Neural cell (in vitro differentiated cells): ENCODE data around the gene SPIB.

ENCODE experiments used
- CTCF ChIP-seq: fragments of 450-650 bp; IDR thresholded peaks from 2 replicates; pipeline ENCODE4 v1.5.1; 2014; ENCODE audit warnings: antibody characterized with exemption, mild to moderate bottlenecking, moderate library complexity; ENCODE audit not compliant: poor library complexity, severe bottlenecking
- EP300 ChIP-seq: fragments of 450-650 bp; conservative IDR thresholded peaks from 2 replicates; pipeline ENCODE4 v1.6.1; 2014; ENCODE audit warnings: antibody characterized with exemption, mild to moderate bottlenecking, moderate library complexity; ENCODE audit not compliant: poor library complexity, severe bottlenecking
- EZH2 ChIP-seq: fragments of 200-600, 300-800 bp; shearing (Covaris generic), sonication (generic); IDR thresholded peaks from 2 replicates; pipeline ENCODE4 v1.6.1; 2014; ENCODE audit warnings: antibody characterized with exemption, low read length, borderline replicate concordance, mild to moderate bottlenecking; ENCODE audit not compliant: insufficient read depth, poor library complexity, severe bottlenecking
- POLR2AphosphoS5 ChIP-seq: IDR thresholded peaks from 2 replicates; pipeline ENCODE4 v1.6.1; 2012
- RAD21 ChIP-seq: fragments of 450-650 bp; conservative IDR thresholded peaks from 2 replicates; pipeline ENCODE4 v1.6.1; 2014; ENCODE audit warnings: antibody characterized with exemption, mild to moderate bottlenecking, moderate library complexity
- REST ChIP-seq: IDR thresholded peaks from 2 replicates; pipeline ENCODE4 v1.6.1; 2012; ENCODE audit warnings: borderline replicate concordance
- SMC3 ChIP-seq: fragments of 450-650 bp; conservative IDR thresholded peaks from 2 replicates; pipeline ENCODE4 v1.6.1; 2014; ENCODE audit warnings: antibody characterized with exemption, mild to moderate bottlenecking, moderate library complexity; ENCODE audit not compliant: poor library complexity

- TF ChIP-seq REST (no peak), EZH2 (no peak), SMC3 (no peak), POLR2AphosphoS5 (no peak), CTCF (no peak), EP300 (no peak), RAD21 (no peak)
Observed at GRCh38 chr19:50444059-50444458, 25.3 kb downstream of the SPIB start.
